ENCODE measurements around the gene GLP1R.

Gene GLP1R

GRCh38 chr6:39082310-39082709 is 33.7 kb downstream of the GLP1R start:
- TF ChIP-seq, protein P1, sequence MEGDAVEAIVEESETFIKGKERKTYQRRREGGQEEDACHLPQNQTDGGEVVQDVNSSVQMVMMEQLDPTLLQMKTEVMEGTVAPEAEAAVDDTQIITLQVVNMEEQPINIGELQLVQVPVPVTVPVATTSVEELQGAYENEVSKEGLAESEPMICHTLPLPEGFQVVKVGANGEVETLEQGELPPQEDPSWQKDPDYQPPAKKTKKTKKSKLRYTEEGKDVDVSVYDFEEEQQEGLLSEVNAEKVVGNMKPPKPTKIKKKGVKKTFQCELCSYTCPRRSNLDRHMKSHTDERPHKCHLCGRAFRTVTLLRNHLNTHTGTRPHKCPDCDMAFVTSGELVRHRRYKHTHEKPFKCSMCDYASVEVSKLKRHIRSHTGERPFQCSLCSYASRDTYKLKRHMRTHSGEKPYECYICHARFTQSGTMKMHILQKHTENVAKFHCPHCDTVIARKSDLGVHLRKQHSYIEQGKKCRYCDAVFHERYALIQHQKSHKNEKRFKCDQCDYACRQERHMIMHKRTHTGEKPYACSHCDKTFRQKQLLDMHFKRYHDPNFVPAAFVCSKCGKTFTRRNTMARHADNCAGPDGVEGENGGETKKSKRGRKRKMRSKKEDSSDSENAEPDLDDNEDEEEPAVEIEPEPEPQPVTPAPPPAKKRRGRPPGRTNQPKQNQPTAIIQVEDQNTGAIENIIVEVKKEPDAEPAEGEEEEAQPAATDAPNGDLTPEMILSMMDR (IDR thresholded peaks at IDR 0.05; ENCODE audit: low read depth, low read length, poor library complexity, severe bottlenecking) = no peak
- no peak for TF ChIP-seq EZH2phosphoT487 (IDR thresholded peaks at IDR 0.05; ENCODE audit: borderline replicate concordance, low read length)
- H3K4me2 ChIP-seq (ENCODE audit: low read length) = no peak overlapping the region
- no peaks in the 10 kb centered on the region for H3F3A ChIP-seq (ENCODE audit: control insufficient read depth, insufficient read depth)
- no peak overlapping the region for H3K27ac ChIP-seq (ENCODE audit: low read depth, low read length)
- peaks cover 13% of the 10 kb centered on the region for H3K27me3 ChIP-seq (ENCODE audit: control insufficient read depth, low read length)
- no peaks in the 10 kb centered on the region for H4K20me1 ChIP-seq (ENCODE audit: control insufficient read depth, insufficient read depth, low read depth, low read length)
- H3K9me3 ChIP-seq (ENCODE audit: control insufficient read depth, insufficient read depth, low read length) = no peaks in the 10 kb centered on the region
- H3K4me3 ChIP-seq (ENCODE audit: low read length) = no peak overlapping the region
- H3K9me2 ChIP-seq (replicated peaks; ENCODE audit: control insufficient read depth, low read length) = no peaks in the 10 kb centered on the region
- no peaks in the 10 kb centered on the region for H3K79me2 ChIP-seq (ENCODE audit: control insufficient read depth, low read length)
- no peaks in the 10 kb centered on the region for H3K4me1 ChIP-seq (ENCODE audit: control insufficient read depth, low read length)
- H3K36me3 ChIP-seq (ENCODE audit: control insufficient read depth, low read length) = no peaks in the 10 kb centered on the region

DNA sequence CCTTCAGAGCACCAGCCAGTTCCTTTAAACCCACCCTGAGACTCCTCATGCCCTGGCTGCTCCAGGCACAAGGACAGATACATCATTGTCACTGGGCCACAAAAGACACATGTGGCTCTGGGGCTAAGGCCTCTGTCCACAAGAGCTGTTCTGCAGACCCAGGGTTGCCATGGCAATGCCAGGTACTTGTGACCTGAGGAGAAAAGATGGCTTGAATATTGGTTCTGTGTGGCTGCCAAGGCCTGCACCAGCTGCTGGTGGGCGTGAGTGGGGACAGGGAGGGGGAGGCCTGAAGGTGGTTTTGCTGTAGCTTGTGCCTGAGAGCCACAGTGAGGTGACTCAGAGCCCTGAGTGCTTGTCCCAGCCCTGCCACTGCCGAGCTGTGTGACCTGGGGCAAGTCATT is 34.7 kb downstream of the GLP1R start:
- Histone ChIP-seq H3K36me3 (ENCODE audit: control insufficient read depth, low read length) (no peaks in the 10 kb centered on the region), H3F3A (ENCODE audit: control insufficient read depth, insufficient read depth) (no peaks in the 10 kb centered on the region), H4K20me1 (ENCODE audit: control insufficient read depth, insufficient read depth, low read depth, low read length) (no peaks in the 10 kb centered on the region), H3K9me3 (ENCODE audit: control insufficient read depth, insufficient read depth, low read length) (no peaks in the 10 kb centered on the region), H3K9me2 (replicated peaks; ENCODE audit: control insufficient read depth, low read length) (no peaks in the 10 kb centered on the region), H3K79me2 (ENCODE audit: control insufficient read depth, low read length) (no peaks in the 10 kb centered on the region), H3K4me3 (ENCODE audit: low read length) (no peak overlapping the region), H3K27me3 (ENCODE audit: control insufficient read depth, low read length) (peaks cover 17% of the 10 kb centered on the region), H3K4me1 (ENCODE audit: control insufficient read depth, low read length) (no peaks in the 10 kb centered on the region), H3K4me2 (ENCODE audit: low read length) (no peak overlapping the region), H3K27ac (ENCODE audit: low read depth, low read length) (no peak overlapping the region)
- TF ChIP-seq, protein P1 (IDR thresholded peaks at IDR 0.05; ENCODE audit: low read depth, low read length, poor library complexity, severe bottlenecking) = no peak
- TF ChIP-seq EZH2phosphoT487 (IDR thresholded peaks at IDR 0.05; ENCODE audit: borderline replicate concordance, low read length) = no peak

DNA sequence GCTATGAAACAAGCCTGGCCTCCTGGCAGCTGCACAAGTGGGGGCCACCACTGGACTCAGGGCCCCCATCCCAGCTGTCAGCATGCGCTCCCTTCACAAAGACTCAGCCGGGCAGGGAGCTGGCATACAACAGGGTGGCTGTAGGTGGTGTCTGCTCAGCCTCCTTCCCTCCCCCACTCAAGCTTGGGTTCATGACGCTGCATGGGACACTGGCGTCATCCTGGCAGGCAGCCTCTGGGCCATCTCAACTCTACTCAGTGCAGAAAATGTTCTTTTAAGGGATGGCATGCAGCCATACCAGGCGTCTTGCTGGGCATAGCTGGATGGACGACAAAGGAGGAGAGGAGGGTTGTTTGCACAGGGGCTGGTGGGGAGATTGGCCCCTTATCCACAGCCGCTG is 35.9 kb downstream of the GLP1R start:
- H3K27me3 ChIP-seq (ENCODE audit: control insufficient read depth, low read length) = peaks cover 23% of the 10 kb centered on the region
- H3F3A ChIP-seq (ENCODE audit: control insufficient read depth, insufficient read depth) = no peaks in the 10 kb centered on the region
- H3K4me1 ChIP-seq (ENCODE audit: control insufficient read depth, low read length) = no peaks in the 10 kb centered on the region
- no peak overlapping the region for H3K27ac ChIP-seq (ENCODE audit: low read depth, low read length)
- no peak for TF ChIP-seq EZH2phosphoT487 (IDR thresholded peaks at IDR 0.05; ENCODE audit: borderline replicate concordance, low read length)
- TF ChIP-seq, protein P1 (IDR thresholded peaks at IDR 0.05; ENCODE audit: low read depth, low read length, poor library complexity, severe bottlenecking) = no peak
- no peaks in the 10 kb centered on the region for H3K79me2 ChIP-seq (ENCODE audit: control insufficient read depth, low read length)
- no peak overlapping the region for H3K4me3 ChIP-seq (ENCODE audit: low read length)
- H3K9me3 ChIP-seq (ENCODE audit: control insufficient read depth, insufficient read depth, low read length) = no peaks in the 10 kb centered on the region
- H4K20me1 ChIP-seq (ENCODE audit: control insufficient read depth, insufficient read depth, low read depth, low read length) = no peaks in the 10 kb centered on the region
- H3K9me2 ChIP-seq (replicated peaks; ENCODE audit: control insufficient read depth, low read length) = no peaks in the 10 kb centered on the region
- H3K36me3 ChIP-seq (ENCODE audit: control insufficient read depth, low read length) = no peaks in the 10 kb centered on the region
- no peak overlapping the region for H3K4me2 ChIP-seq (ENCODE audit: low read length)
